Measurements from ENCODE around the gene CNNM4.

The CNNM4 gene

DNA sequence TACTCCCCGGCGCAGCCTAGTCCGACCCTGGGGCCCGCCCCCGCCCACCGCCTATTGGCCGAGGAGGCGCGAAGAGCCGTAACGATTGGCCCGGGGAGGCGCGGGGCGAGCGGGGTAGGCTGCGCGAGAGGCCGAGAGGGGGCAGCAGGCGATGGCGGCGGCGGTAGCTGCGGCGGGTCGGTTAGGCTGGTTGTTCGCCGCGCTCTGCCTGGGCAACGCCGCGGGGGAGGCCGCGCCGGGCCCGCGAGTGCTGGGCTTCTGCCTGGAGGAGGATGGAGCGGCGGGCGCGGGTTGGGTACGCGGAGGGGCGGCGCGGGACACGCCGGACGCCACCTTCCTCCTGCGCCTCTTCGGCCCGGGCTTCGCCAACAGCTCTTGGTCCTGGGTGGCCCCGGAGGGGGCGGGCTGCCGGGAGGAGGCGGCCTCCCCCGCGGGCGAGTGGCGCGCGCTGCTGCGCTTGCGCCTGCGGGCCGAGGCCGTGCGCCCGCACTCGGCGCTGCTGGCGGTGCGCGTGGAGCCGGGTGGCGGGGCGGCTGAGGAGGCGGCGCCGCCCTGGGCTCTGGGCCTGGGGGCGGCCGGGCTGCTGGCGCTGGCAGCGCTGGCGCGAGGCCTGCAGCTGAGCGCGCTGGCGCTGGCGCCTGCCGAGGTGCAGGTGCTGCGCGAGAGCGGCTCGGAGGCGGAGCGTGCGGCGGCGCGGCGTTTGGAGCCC lies 55.6 kb downstream of the CNNM4 start, which contains the start of gene CNNM3:
TSS of gene CNNM3 (plus strand) at position 142 of the 709 bp plus-strand sequence. CDS start at position 152, 10 bp downstream.
- DNase-seq, result peak; percentile 94 to 96

DNA sequence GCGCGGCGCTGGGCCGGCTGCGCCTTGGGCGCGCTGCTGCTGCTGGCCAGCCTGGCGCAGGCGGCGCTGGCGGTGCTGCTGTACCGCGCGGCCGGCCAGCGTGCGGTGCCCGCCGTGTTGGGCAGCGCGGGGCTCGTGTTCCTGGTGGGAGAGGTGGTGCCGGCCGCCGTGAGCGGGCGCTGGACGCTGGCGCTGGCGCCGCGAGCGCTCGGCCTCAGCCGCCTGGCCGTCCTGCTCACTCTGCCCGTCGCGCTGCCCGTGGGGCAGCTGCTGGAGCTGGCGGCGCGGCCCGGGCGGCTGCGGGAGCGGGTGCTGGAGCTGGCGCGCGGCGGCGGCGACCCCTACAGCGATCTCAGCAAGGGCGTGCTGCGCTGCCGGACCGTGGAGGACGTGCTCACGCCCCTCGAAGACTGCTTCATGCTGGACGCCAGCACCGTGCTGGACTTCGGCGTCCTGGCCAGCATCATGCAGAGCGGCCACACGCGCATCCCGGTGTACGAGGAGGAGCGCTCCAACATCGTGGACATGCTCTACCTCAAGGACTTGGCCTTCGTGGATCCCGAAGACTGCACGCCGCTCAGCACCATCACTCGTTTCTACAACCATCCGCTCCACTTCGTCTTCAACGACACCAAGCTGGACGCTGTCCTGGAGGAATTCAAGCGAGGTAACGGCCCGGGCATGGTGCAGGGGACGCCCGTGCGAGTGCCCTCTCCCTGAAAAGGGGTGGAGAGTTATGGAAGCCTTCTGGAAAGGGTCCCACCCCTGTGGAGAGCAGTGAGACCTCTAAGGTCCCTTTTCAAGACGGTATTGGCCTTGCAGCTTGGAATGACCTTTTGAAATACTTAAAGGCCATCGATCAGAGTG lies 56.4 kb downstream of the CNNM4 start:
- no peak for DNase-seq

DNA sequence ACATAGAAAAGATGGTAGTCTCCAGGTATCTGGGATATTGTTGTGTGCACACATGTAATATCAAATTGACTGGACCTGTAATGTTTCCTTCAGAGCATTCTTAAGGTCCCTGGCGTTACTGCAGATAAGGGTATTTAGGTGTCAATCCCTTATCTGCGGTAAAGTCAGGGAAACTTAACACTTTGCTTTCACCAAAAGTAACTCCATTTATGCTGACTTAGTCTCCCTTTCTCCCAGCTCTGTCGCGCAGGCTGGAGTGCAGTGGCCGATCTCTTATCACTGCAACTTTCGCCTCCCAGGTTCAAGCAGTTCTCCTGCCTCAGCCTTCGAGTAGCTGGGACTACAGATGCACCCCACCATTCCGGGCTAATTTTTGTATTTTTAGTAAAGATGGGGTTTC lies 57.2 kb downstream of the CNNM4 start:
- no peak for DNase-seq

GRCh38 chr2:96819128-96819875 lies 58.6 kb downstream of the CNNM4 start:
- no peak for DNase-seq

DNA sequence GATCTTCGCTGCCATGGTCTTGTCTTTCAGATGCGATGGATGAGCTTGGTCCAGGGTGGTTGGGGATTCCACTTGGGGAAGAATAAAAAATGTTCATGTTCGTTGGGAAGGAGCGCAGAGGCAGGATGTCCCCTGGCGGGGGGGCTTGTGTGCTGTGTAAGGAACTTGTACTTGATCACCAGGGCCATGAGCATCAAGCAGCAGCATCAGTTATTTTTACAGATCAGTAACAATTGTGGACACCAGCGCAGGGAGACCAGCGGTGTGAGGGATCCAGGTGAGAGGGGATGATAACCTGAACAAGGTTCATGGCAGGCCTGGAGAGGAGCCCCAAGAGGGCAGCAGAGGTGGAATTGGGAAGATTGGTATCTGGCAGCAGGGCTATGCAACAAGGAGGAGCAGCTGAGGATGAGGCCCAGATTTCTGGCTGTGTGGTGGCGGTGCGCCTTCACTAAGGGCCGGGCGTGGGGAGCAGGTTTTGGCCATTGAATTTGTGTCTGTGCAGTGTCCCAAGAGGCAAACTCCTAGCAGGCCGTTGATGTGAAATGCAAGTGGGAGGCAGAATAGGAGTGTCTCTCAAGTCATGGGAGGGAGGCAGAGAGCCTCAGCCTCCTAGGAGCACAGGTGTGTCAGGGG lies 59.3 kb downstream of the CNNM4 start:
- no peak for DNase-seq

DNA sequence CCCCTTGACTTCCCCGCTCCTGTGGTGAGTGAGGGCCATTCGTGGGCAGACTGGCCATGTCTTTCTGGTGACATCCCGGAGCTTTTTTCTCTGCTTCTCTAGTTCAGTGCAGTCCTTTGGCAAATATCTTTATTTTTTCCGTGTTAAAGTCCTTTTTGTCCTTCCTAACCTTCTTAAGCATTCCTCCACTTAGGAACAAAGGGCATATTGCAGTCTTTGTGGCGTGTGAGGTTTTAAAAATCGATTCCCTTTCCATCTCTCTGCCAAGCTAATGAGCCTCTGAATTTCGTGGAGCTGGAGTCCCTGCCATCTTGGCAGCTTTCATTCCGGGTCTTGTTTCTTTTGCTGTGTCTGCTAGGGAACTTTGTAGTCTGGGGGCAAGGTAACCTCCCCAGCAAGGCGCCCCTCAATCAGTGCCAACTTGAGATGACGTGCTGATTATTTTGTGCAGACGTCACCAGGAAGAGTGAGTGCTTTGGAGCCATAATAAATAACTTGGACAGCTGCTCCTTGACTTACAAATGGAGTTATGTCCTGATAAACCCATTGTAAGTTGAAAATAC lies 60.5 kb downstream of the CNNM4 start:
- DNase-seq, result no peak

GRCh38 chr2:96822786-96823185 lies 62.1 kb downstream of the CNNM4 start:
- DNase-seq, result no peak

GRCh38 chr2:96823198-96823597 lies 62.5 kb downstream of the CNNM4 start:
- no peak for DNase-seq

DNA sequence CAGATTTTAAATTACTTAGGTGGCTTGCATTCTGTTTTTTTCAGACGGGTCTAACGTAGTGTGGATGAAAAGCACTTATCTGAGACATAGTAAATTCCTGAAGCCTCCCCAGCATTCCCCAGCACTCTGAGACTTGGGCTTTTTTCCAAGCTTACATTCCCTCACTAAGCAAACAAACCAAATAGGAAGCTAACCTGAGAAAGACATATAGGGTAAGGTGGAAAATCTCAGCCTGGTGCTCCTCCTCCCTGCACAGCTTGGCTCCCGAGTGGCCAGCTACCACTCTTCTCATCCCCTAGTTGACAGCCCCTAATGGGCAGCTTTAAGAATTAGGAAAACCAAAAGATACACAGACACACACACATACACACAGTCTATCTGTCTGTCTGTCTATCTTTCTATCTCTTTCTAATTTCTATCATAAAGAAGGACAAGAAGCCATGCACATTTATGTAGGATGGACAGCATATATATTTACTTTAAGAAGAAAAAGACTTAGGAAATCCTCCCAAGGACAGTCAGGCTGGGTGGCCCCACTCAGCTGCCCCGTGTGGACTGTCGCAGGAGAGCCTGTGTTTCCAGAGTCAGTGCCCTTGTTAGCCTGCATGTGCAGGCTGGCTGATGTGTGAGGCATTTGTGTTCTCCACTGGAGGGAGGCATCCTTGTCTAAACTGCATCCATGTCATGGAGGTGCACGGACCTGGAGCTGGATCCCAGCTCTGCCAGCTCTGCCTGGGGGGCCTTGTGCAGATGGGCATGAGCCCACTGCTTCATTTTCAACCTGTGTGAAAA lies 63.6 kb downstream of the CNNM4 start:
- DNase-seq, result no peak

DNA sequence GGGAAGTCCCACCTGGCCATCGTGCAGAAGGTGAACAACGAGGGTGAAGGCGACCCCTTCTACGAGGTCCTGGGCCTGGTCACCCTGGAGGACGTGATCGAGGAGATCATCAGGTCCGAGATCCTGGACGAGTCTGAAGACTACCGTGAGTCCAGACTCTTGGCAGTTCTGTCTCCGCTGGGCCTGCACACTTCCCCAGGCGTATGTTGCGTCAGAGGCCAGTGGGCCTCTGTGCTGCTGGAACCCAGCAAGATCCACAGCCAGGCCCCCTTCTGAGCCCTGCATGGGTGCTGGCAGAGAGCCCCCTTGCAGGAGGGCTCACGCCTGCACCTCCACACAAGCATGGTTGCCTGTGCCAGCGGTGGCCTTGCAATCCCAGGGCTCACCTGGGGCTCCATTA lies 64.4 kb downstream of the CNNM4 start:
- no peak for DNase-seq

GRCh38 chr2:96826546-96827278 lies 66.0 kb downstream of the CNNM4 start:
- no peak for DNase-seq

DNA sequence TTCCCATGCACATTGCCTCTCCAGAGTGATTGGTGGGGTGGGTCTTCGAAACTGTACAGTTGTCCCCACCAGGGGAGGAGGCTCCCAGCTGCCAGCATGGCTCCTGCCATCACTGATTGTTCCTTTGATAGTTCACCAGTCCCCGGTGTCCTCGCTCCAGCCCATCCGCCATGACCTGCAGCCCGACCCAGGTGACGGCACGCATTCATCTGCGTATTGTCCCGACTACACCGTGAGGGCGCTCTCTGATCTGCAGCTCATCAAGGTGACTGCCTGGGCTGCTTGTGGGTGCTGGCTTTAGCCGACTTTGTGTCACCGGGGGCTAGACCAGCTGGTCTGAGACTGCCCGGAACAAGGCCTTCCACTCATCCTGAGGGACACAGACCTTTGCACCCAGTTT lies 67.7 kb downstream of the CNNM4 start:
- no peak for DNase-seq

GRCh38 chr2:96828874-96829273 lies 68.2 kb downstream of the CNNM4 start:
- DNase-seq, result no peak

GRCh38 chr2:96830044-96830562 lies 69.4 kb downstream of the CNNM4 start:
- DNase-seq, result no peak

- no peak for DNase-seq
Measured at GRCh38 chr2:96831679-96832078, 71.0 kb downstream of the CNNM4 start.

DNA sequence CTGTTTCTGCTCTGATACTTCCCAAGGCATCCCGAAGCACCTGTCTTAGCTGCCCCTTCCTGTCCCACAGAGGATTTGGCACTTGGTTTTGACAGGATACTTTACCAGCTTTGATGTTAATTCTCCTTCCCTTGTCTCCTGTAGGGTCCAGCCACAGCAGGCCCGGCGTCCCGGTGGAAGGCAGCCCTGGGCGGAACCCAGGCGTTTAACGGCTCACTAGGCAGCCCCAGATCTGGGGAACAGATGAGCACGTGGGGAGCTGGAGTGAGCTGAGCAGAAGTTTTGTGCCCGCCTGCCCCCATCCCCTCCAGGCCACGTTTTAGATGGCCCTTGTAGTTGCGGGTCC lies 71.7 kb downstream of the CNNM4 start:
- DNase-seq, result no peak

- DNase-seq, result no peak
Measured at GRCh38 chr2:96832754-96833507, 72.2 kb downstream of the CNNM4 start.

- no peak for DNase-seq
Measured at GRCh38 chr2:96835830-96836229, 75.1 kb downstream of the CNNM4 start.

GRCh38 chr2:96837575-96837974 lies 76.9 kb downstream of the CNNM4 start:
- no peak for DNase-seq

Data from CD4-positive, alpha-beta T cell treated with Interleukin-1 beta for 1 hour (primary cell).